IPS DF 6.9 (cell line): ENCODE results near the gene GPR65.

Experiments used
- DNase-seq: peaks from one replicate; pipeline ENCODE4 v3.0.0-alpha.2; 2013; ENCODE audit warnings: low read depth, low spot score
- H3K27ac ChIP-seq: one replicate; pipeline ENCODE4 v1.5.1; 2013; ENCODE audit warnings: low read length, control low read depth
- H3K27me3 ChIP-seq: 2 replicates; pipeline ENCODE4 v1.6.1; 2013; ENCODE audit warnings: mild to moderate bottlenecking, low read length; ENCODE audit not compliant: control insufficient read depth, insufficient read depth
- H3K36me3 ChIP-seq: 2 replicates; pipeline ENCODE4 v1.6.1; 2013; ENCODE audit warnings: low read length; ENCODE audit not compliant: control insufficient read depth, insufficient read depth
- H3K4me1 ChIP-seq: 2 replicates; pipeline ENCODE4 v1.6.1; 2013; ENCODE audit warnings: low read length; ENCODE audit not compliant: control insufficient read depth, insufficient read depth
- H3K4me3 ChIP-seq: 2 replicates; pipeline ENCODE4 v1.5.1; 2013; ENCODE audit warnings: mild to moderate bottlenecking, low read length
- H3K9me3 ChIP-seq: 2 replicates; pipeline ENCODE4 v1.6.1; 2013; ENCODE audit warnings: low read length, inconsistent platforms; ENCODE audit not compliant: control insufficient read depth, insufficient read depth
- WGBS: extraction: QIAGEN DNeasy Blood & Tissue Kit; methylation state at CpG from one replicate; pipeline ENCODE4 v1.1.7; 2013; ENCODE audit warnings: mixed read lengths, missing lambda C conversion rate; ENCODE audit not compliant: insufficient read length, insufficient coverage; 5-methylcytosine and 5-hydroxymethylcytosine counted together

Gene GPR65

GRCh38 chr14:88037325-88037724 lies 32.4 kb downstream of the GPR65 start:
- Histone ChIP-seq H3K9me3 (no peaks in the 10 kb centered on the region), H3K27ac (no peak overlapping the region), H3K36me3 (no peaks in the 10 kb centered on the region), H3K4me3 (no peak overlapping the region), H3K4me1 (peaks cover 5% of the 10 kb centered on the region), H3K27me3 (no peaks in the 10 kb centered on the region)
- no CpG with 5 or more reads among the region's 1 CpG for WGBS
- DNase-seq, result no peak

- Histone ChIP-seq H3K4me3 (no peak overlapping the region), H3K27ac (no peak overlapping the region), H3K27me3 (no peaks in the 10 kb centered on the region), H3K4me1 (peaks cover 5% of the 10 kb centered on the region), H3K36me3 (no peaks in the 10 kb centered on the region), H3K9me3 (no peaks in the 10 kb centered on the region)
- WGBS, result no CpG with 5 or more reads among the region's 3 CpGs
- DNase-seq, result no peak
These were observed 34.3 kb downstream of the GPR65 start for GRCh38 chr14:88039197-88039596.

- WGBS, result no CpG with 5 or more reads among the region's 1 CpG
- DNase-seq, result no peak
- Histone ChIP-seq H3K36me3 (no peaks in the 10 kb centered on the region), H3K4me3 (no peak overlapping the region), H3K9me3 (no peaks in the 10 kb centered on the region), H3K27me3 (no peaks in the 10 kb centered on the region), H3K27ac (no peak overlapping the region), H3K4me1 (peaks cover 5% of the 10 kb centered on the region)
These were observed 35.2 kb downstream of the GPR65 start for GRCh38 chr14:88040146-88040545.

- Histone ChIP-seq H3K36me3 (no peaks in the 10 kb centered on the region), H3K4me3 (no peak overlapping the region), H3K27ac (no peak overlapping the region), H3K27me3 (no peaks in the 10 kb centered on the region), H3K4me1 (no peaks in the 10 kb centered on the region), H3K9me3 (no peaks in the 10 kb centered on the region)
- WGBS, result no CpG with 5 or more reads among the region's 4 CpGs
- DNase-seq, result no peak
These were observed 38.9 kb downstream of the GPR65 start for GRCh38 chr14:88043529-88044443.

- WGBS, result no CpG with 5 or more reads among the region's 1 CpG
- H3K9me3 ChIP-seq, result no peaks in the 10 kb centered on the region
- no peak overlapping the region for H3K27ac ChIP-seq
- no peaks in the 10 kb centered on the region for H3K27me3 ChIP-seq
- no peak overlapping the region for H3K4me3 ChIP-seq
- H3K36me3 ChIP-seq, result no peaks in the 10 kb centered on the region
- DNase-seq, result no peak
- H3K4me1 ChIP-seq, result no peaks in the 10 kb centered on the region
These were observed 39.5 kb downstream of the GPR65 start for GRCh38 chr14:88044444-88044758.

- no peak for DNase-seq
These were observed 40.0 kb downstream of the GPR65 start for GRCh38 chr14:88044776-88045446.

GRCh38 chr14:88045705-88046104 lies 40.8 kb downstream of the GPR65 start:
- H3K9me3 ChIP-seq, result no peaks in the 10 kb centered on the region
- no peak overlapping the region for H3K4me3 ChIP-seq
- no peak overlapping the region for H3K27ac ChIP-seq
- DNase-seq, result no peak
- H3K27me3 ChIP-seq, result no peaks in the 10 kb centered on the region
- no peaks in the 10 kb centered on the region for H3K36me3 ChIP-seq
- no CpG with 5 or more reads among the region's 3 CpGs for WGBS
- no peaks in the 10 kb centered on the region for H3K4me1 ChIP-seq

More at GRCh38 chr14:88044776-88045446, 40.0 kb downstream of the GPR65 start:
- Histone ChIP-seq H3K27ac (no peak overlapping the region), H3K4me1 (no peaks in the 10 kb centered on the region), H3K9me3 (no peaks in the 10 kb centered on the region), H3K27me3 (no peaks in the 10 kb centered on the region), H3K4me3 (no peak overlapping the region), H3K36me3 (no peaks in the 10 kb centered on the region)
- WGBS, result no CpG with 5 or more reads among the region's 4 CpGs

GRCh38 chr14:88048351-88048750 lies 43.4 kb downstream of the GPR65 start:
- no peak for DNase-seq
- H3K4me1 ChIP-seq, result no peaks in the 10 kb centered on the region
- no CpG with 5 or more reads among the region's 1 CpG for WGBS
- no peak overlapping the region for H3K4me3 ChIP-seq
- H3K36me3 ChIP-seq, result no peaks in the 10 kb centered on the region
- no peak overlapping the region for H3K27ac ChIP-seq
- H3K9me3 ChIP-seq, result no peaks in the 10 kb centered on the region
- no peaks in the 10 kb centered on the region for H3K27me3 ChIP-seq

GRCh38 chr14:88049266-88049665 lies 44.3 kb downstream of the GPR65 start:
- no peak for DNase-seq
- no peak overlapping the region for H3K27ac ChIP-seq
- H3K4me1 ChIP-seq, result no peaks in the 10 kb centered on the region
- H3K36me3 ChIP-seq, result no peaks in the 10 kb centered on the region
- WGBS, result no CpG with 5 or more reads among the region's 1 CpG
- H3K4me3 ChIP-seq, result no peak overlapping the region
- no peaks in the 10 kb centered on the region for H3K27me3 ChIP-seq
- H3K9me3 ChIP-seq, result no peaks in the 10 kb centered on the region

- no peaks in the 10 kb centered on the region for H3K27me3 ChIP-seq
These were observed 45.0 kb downstream of the GPR65 start for GRCh38 chr14:88049936-88050335.

More at GRCh38 chr14:88049936-88050335, 45.0 kb downstream of the GPR65 start:
- no peak overlapping the region for H3K4me3 ChIP-seq
- DNase-seq, result no peak
- H3K9me3 ChIP-seq, result no peaks in the 10 kb centered on the region
- no peaks in the 10 kb centered on the region for H3K36me3 ChIP-seq
- no peak overlapping the region for H3K27ac ChIP-seq
- no peaks in the 10 kb centered on the region for H3K4me1 ChIP-seq
- no CpG with 5 or more reads among the region's 2 CpGs for WGBS
